NCI-H774 (cell line): ENCODE results near the gene THAP8.

Experiments
- DNase-seq: peaks from one replicate; lab custom pipeline; 2025; lab: John Stamatoyannopoulos, UW

The THAP8 gene

GRCh38 chr19:36030264-36031148, 23.6 kb downstream of the THAP8 start:
- DNase-seq, result no peak

GRCh38 chr19:36028313-36029041, 25.6 kb downstream of the THAP8 start:
- no peak for DNase-seq

- DNase-seq, result no peak
These were observed 26.4 kb downstream of the THAP8 start for GRCh38 chr19:36027696-36028095.

- no peak for DNase-seq
These were observed 27.8 kb downstream of the THAP8 start for GRCh38 chr19:36026091-36026876.

- DNase-seq, result no peak
These were observed 28.5 kb downstream of the THAP8 start for GRCh38 chr19:36025541-36025940.

- DNase-seq, result no peak
These were observed 30.7 kb downstream of the THAP8 start for GRCh38 chr19:36023432-36023831.

GRCh38 chr19:36019061-36019670, 34.9 kb downstream of the THAP8 start:
- no peak for DNase-seq

GRCh38 chr19:36014012-36014924, 39.8 kb downstream of the THAP8 start, which contains the start of gene ALKBH6:
ALKBH6 (minus strand) TSS chr19:36014213; CDS start chr19:36013397, 816 bp downstream.
- DNase-seq, result peak; percentile 98

- no peak for DNase-seq
These were observed 40.6 kb downstream of the THAP8 start for GRCh38 chr19:36013280-36014011.

- no peak for DNase-seq
These were observed 43.7 kb downstream of the THAP8 start for GRCh38 chr19:36010402-36010801.

GRCh38 chr19:36009633-36010379, 44.3 kb downstream of the THAP8 start:
- no peak for DNase-seq

- peak; percentile 47 for DNase-seq
These were observed 44.9 kb downstream of the THAP8 start for GRCh38 chr19:36009220-36009619.

- no peak for DNase-seq
These were observed 45.6 kb downstream of the THAP8 start, which contains the start of gene SYNE4 for GRCh38 chr19:36008336-36008978. SYNE4 (minus strand) TSS chr19:36008813; CDS start chr19:36008681, 132 bp downstream.

- DNase-seq, result no peak
These were observed 47.1 kb downstream of the THAP8 start for GRCh38 chr19:36006955-36007354.

- DNase-seq, result no peak
These were observed 50.8 kb downstream of the THAP8 start for GRCh38 chr19:36003284-36003683.

- DNase-seq, result no peak
These were observed 52.5 kb downstream of the THAP8 start for GRCh38 chr19:36001605-36002004.

GRCh38 chr19:35996777-35997176, 57.3 kb downstream of the THAP8 start:
- no peak for DNase-seq
